ENCODE measurements around the gene BSN.

DNA sequence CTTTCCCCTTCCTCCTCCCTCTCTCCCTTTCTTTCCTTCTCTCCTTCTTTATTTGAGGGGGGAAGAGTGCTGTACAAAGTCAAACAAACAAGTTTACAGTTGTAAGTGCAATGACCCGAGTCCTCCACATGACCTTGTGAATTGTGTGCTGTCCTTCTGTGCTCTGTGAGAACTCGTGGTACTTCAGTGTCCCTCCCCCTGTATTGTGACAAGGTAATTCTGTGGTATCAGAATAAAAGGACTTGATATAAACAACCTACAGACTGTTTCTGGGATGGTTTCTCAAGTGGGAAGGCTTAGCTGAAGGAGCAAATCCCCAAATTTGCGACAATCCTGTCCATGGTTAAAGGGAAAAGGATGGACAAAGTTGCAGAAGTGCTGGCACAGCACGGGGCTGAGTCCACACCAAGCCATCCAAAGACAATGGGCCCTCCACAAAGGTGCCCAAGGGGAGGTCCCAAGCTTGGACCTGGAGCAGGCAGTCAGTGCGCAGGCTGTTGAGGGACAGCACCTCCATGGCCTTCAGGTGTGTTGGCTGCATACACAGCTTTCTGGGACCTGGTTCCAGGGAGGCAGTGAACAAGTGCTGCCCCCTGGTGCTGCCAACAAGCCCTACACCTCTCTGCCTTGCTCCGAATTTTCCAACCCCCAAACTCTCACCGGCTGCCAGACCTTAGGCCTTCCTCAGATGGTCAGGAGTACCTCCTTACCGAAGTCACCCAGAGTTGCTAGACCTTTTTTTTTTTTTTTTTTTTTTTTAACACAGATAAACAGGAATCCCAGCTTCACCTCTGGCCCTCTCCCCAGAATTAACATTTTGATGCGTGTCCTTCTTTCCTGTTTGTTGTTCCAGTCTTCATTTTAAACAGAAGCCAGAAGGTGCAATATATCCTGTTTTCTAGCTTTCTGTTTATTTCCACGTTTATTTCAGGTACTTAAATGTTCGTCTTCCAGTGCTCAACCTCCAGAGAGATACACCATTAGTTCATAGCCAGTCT lies 117.3 kb downstream of the BSN start:
- TF ChIP-seq, protein P1, sequence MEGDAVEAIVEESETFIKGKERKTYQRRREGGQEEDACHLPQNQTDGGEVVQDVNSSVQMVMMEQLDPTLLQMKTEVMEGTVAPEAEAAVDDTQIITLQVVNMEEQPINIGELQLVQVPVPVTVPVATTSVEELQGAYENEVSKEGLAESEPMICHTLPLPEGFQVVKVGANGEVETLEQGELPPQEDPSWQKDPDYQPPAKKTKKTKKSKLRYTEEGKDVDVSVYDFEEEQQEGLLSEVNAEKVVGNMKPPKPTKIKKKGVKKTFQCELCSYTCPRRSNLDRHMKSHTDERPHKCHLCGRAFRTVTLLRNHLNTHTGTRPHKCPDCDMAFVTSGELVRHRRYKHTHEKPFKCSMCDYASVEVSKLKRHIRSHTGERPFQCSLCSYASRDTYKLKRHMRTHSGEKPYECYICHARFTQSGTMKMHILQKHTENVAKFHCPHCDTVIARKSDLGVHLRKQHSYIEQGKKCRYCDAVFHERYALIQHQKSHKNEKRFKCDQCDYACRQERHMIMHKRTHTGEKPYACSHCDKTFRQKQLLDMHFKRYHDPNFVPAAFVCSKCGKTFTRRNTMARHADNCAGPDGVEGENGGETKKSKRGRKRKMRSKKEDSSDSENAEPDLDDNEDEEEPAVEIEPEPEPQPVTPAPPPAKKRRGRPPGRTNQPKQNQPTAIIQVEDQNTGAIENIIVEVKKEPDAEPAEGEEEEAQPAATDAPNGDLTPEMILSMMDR (IDR thresholded peaks at IDR 0.05): peak; percentile 18 to 89 (median 72)
- no peak for TF ChIP-seq POLR2A (IDR thresholded peaks at IDR 0.05)
- peak; percentile 61 for TF ChIP-seq POLR2AphosphoS5 (IDR thresholded peaks at IDR 0.05)
